ENCODE results near the gene ETFB. TPM values are rescaled to one million over a fixed set of nuclear protein-coding genes. Genes with fewer than 3 reads are reported as not detected.

The ETFB gene
- total RNA-seq = 68.4 and 84.3 TPM in 2 replicates

DNA sequence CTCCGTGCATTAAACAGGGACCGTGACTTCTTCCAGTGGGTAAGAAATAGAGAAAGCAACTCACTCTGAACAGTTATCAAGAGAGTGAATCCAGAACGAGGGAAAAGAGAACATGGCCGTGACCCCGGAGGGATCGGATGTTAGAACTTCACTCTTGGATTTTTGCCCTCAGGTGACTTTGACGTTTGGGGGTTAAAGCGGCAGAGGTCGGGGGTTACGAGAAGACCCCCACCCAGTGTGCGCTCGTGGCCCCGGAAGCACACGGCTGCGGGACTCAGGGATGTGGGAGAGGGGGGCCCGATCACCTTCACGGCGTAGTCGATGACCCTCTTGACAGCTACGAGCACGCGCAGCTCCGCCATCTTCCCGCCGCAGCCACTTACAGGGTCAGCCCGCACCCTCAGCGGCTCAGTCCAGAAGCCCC is at the start of gene ETFB:
TSS of gene ETFB (minus strand) at position 424 of the 424 bp plus-strand sequence. CDS start at position 362, 62 bp downstream.
- H3K27ac ChIP-seq (ENCODE audit: low read depth, low read length) = peak within 1 kb of the TSS; percentile 98
- H3K9me3 ChIP-seq (ENCODE audit: low read depth, low read length) = no peaks in the 10 kb centered on the region
- H2AFZ ChIP-seq (ENCODE audit: low read length) = peak within 1 kb of the TSS; percentile 94
- peak within 1 kb of the TSS; percentile 100 for H3K4me2 ChIP-seq (ENCODE audit: insufficient read depth, low read length)
- H4K20me1 ChIP-seq (ENCODE audit: insufficient read depth, low read length) = no peaks in the 10 kb centered on the region
- no peak for DNase-seq (ENCODE audit: insufficient read length, low spot score, missing footprints)
- TF ChIP-seq, protein P1, sequence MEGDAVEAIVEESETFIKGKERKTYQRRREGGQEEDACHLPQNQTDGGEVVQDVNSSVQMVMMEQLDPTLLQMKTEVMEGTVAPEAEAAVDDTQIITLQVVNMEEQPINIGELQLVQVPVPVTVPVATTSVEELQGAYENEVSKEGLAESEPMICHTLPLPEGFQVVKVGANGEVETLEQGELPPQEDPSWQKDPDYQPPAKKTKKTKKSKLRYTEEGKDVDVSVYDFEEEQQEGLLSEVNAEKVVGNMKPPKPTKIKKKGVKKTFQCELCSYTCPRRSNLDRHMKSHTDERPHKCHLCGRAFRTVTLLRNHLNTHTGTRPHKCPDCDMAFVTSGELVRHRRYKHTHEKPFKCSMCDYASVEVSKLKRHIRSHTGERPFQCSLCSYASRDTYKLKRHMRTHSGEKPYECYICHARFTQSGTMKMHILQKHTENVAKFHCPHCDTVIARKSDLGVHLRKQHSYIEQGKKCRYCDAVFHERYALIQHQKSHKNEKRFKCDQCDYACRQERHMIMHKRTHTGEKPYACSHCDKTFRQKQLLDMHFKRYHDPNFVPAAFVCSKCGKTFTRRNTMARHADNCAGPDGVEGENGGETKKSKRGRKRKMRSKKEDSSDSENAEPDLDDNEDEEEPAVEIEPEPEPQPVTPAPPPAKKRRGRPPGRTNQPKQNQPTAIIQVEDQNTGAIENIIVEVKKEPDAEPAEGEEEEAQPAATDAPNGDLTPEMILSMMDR (IDR thresholded peaks at IDR 0.05; ENCODE audit: extremely low read depth, low read depth, low read length) = no peak
- H3K27me3 ChIP-seq (ENCODE audit: insufficient read depth, low read length) = no peaks in the 10 kb centered on the region
- H3K36me3 ChIP-seq (ENCODE audit: insufficient read depth, low read length) = no peaks in the 10 kb centered on the region
- peaks cover 39% of the 10 kb centered on the region for H3K79me2 ChIP-seq (ENCODE audit: insufficient read depth, low read length)
- H3K4me1 ChIP-seq (ENCODE audit: insufficient read depth, low read length) = peaks cover 42% of the 10 kb centered on the region
- peak within 1 kb of the TSS; percentile 99 for H3K4me3 ChIP-seq (ENCODE audit: insufficient read depth, low read length)

DNA sequence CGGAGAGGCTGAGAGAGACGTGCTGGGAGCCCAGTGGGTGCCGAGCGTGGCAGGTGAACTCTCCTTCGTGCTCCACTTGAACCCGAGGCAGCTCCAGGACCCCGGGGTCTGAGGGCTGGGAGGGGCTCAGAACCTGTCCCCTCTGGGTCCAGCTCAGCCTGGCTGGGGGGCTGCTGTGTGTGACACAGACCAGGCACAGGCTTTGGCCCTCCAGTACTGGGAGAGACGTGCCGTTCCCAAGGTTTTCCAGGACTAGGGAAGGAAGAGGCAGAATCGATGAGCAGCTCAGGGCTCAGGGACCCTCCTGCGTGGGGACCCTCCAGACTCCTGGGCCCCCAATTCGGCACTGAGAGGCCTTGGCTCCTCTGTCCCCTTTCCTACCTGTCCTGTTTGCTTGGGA is 49.0 kb upstream of the ETFB start:
- no peak for DNase-seq (ENCODE audit: insufficient read length, low spot score, missing footprints)
- no peaks in the 10 kb centered on the region for H4K20me1 ChIP-seq (ENCODE audit: insufficient read depth, low read length)
- TF ChIP-seq, protein P1 (IDR thresholded peaks at IDR 0.05; ENCODE audit: extremely low read depth, low read depth, low read length) = no peak
- no peak overlapping the region for H3K4me3 ChIP-seq (ENCODE audit: insufficient read depth, low read length)
- no peak overlapping the region for H3K4me2 ChIP-seq (ENCODE audit: insufficient read depth, low read length)
- no peaks in the 10 kb centered on the region for H3K27me3 ChIP-seq (ENCODE audit: insufficient read depth, low read length)
- no peak overlapping the region for H3K27ac ChIP-seq (ENCODE audit: low read depth, low read length)
- no peaks in the 10 kb centered on the region for H3K79me2 ChIP-seq (ENCODE audit: insufficient read depth, low read length)
- H3K36me3 ChIP-seq (ENCODE audit: insufficient read depth, low read length) = no peaks in the 10 kb centered on the region
- no peak overlapping the region for H2AFZ ChIP-seq (ENCODE audit: low read length)
- no peaks in the 10 kb centered on the region for H3K9me3 ChIP-seq (ENCODE audit: low read depth, low read length)
- no peaks in the 10 kb centered on the region for H3K4me1 ChIP-seq (ENCODE audit: insufficient read depth, low read length)

DNA sequence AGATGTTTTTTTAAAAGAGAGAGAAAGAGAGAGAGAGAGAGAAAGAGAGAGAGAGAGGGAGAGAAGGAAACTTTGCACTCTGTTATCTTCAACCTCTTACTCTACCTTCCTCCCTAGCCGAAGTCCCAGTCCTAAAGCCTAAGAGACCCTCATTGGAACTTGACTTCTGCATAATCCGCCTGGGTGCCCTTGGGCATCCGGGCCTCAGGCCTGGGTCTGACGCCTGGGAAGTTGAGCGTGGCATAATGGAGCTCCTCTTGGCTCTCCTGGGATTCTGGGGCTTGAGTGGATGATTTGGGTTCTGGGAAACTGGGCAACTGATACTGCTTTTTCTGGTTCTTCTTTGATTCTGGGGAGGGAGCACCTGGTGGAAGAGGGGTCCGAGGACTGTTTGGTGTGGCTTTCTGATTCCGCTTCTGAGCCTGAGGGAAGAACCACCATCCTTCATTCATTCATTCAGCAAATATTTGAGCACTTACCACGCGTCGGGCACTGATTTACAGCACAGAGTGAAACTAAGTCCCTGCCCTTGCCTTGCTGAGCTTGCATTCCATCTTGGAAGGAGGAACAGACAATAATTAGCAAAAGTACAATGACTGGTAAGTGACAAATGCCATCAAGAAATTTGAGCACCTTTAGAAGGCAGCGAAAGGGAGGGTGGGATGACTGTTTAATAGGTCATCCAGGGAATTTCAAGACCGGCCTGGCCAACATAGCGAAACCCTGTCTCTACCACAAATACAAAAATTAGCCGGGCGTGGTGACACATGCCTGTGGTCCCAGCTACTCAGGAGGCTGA is 45.0 kb upstream of the ETFB start:
- H3K79me2 ChIP-seq (ENCODE audit: insufficient read depth, low read length) = no peaks in the 10 kb centered on the region
- no peaks in the 10 kb centered on the region for H3K4me1 ChIP-seq (ENCODE audit: insufficient read depth, low read length)
- H3K36me3 ChIP-seq (ENCODE audit: insufficient read depth, low read length) = no peaks in the 10 kb centered on the region
- H4K20me1 ChIP-seq (ENCODE audit: insufficient read depth, low read length) = no peaks in the 10 kb centered on the region
- H3K27me3 ChIP-seq (ENCODE audit: insufficient read depth, low read length) = no peaks in the 10 kb centered on the region
- TF ChIP-seq, protein P1 (IDR thresholded peaks at IDR 0.05; ENCODE audit: extremely low read depth, low read depth, low read length) = no peak
- H2AFZ ChIP-seq (ENCODE audit: low read length) = no peak overlapping the region
- DNase-seq (ENCODE audit: insufficient read length, low spot score, missing footprints) = no peak
- no peak overlapping the region for H3K27ac ChIP-seq (ENCODE audit: low read depth, low read length)
- H3K4me3 ChIP-seq (ENCODE audit: insufficient read depth, low read length) = no peak overlapping the region
- no peak overlapping the region for H3K4me2 ChIP-seq (ENCODE audit: insufficient read depth, low read length)
- no peaks in the 10 kb centered on the region for H3K9me3 ChIP-seq (ENCODE audit: low read depth, low read length)

- DNase-seq (ENCODE audit: insufficient read length, low spot score, missing footprints) = peak; percentile 90
- no peaks in the 10 kb centered on the region for H3K79me2 ChIP-seq (ENCODE audit: insufficient read depth, low read length)
- no peaks in the 10 kb centered on the region for H3K4me1 ChIP-seq (ENCODE audit: insufficient read depth, low read length)
- H3K9me3 ChIP-seq (ENCODE audit: low read depth, low read length) = no peaks in the 10 kb centered on the region
- H2AFZ ChIP-seq (ENCODE audit: low read length) = no peak overlapping the region
- no peaks in the 10 kb centered on the region for H3K27me3 ChIP-seq (ENCODE audit: insufficient read depth, low read length)
- H3K4me2 ChIP-seq (ENCODE audit: insufficient read depth, low read length) = no peak overlapping the region
- no peaks in the 10 kb centered on the region for H3K36me3 ChIP-seq (ENCODE audit: insufficient read depth, low read length)
- no peaks in the 10 kb centered on the region for H4K20me1 ChIP-seq (ENCODE audit: insufficient read depth, low read length)
- TF ChIP-seq, protein P1 (IDR thresholded peaks at IDR 0.05; ENCODE audit: extremely low read depth, low read depth, low read length) = peak; percentile 60
- H3K4me3 ChIP-seq (ENCODE audit: insufficient read depth, low read length) = no peak overlapping the region
- H3K27ac ChIP-seq (ENCODE audit: low read depth, low read length) = no peak overlapping the region
Measured at GRCh38 chr19:51407511-51408131, 41.4 kb upstream of the ETFB start.
